HUDEP-2 (cell line): ENCODE measurements around the gene OPN1MW2.
"Not testable (repeated sequence)": the region's sequence is repeated elsewhere in the genome, so short reads cannot be mapped to it uniquely, and the experiment has no call there.

Experiments
- DNase-seq, 76 experiments: peaks; one replicate each; lab custom pipeline; 2025; ENCODE audit not compliant: unreplicated experiment in 76 of 76; lab: John Stamatoyannopoulos, UW

Gene OPN1MW2

GRCh38 chrX:154263072-154263471, 43.5 kb downstream of the OPN1MW2 start:
- not testable (repeated sequence) for DNase-seq

GRCh38 chrX:154269245-154269644, 49.7 kb downstream of the OPN1MW2 start:
- not testable (repeated sequence) for DNase-seq
